WTC11 (cell line): Measurements from ENCODE around the gene ZNF75A. TPM values are rescaled to one million over a fixed set of nuclear protein-coding genes. Genes with fewer than 3 reads are reported as not detected.

ENCODE experiments used
- ATAC-seq: fragments of 200-7000 bp; cut with Tn5 transposase; 2 replicates; pipeline ENCODE4 v1.10.0; 2021; ENCODE audit warnings: mild to moderate bottlenecking, moderate library complexity
- CTCF ChIA-PET: fragments of 300-600 bp; sonication (Branson Sonifier 250); formaldehyde crosslinking; loops from one replicate; lab custom pipeline; 2021; ENCODE audit warnings: antibody characterized with exemption; lab: Charles Lee
- POLR2A ChIA-PET: fragments of 350-600 bp; sonication (Branson Sonifier 250); formaldehyde crosslinking; loops from one replicate; lab custom pipeline; 2021; ENCODE audit warnings: antibody characterized with exemption; lab: Charles Lee
- DNase-seq: peaks from one replicate; pipeline ENCODE4 v3.0.0; 2021; ENCODE audit warnings: low spot score
- H3K27ac Mint-ChIP-seq: 2 replicates; pipeline ENCODE4 v1.8.0; 2021; ENCODE audit warnings: mixed read lengths
- H3K27me3 Mint-ChIP-seq: 2 replicates; pipeline ENCODE4 v1.8.0; 2021; ENCODE audit warnings: low read depth, mild to moderate bottlenecking, moderate library complexity, mixed read lengths
- H3K36me3 Mint-ChIP-seq: 2 replicates; pipeline ENCODE4 v1.8.0; 2021; ENCODE audit warnings: mixed read lengths
- H3K4me1 Mint-ChIP-seq: 2 replicates; pipeline ENCODE4 v1.8.0; 2022; ENCODE audit warnings: mixed read lengths
- H3K4me3 Mint-ChIP-seq: 2 replicates; pipeline ENCODE4 v1.8.0; 2021; ENCODE audit warnings: mild to moderate bottlenecking, moderate library complexity, mixed read lengths
- H3K9me3 Mint-ChIP-seq: 2 replicates; pipeline ENCODE4 v1.8.0; 2021; ENCODE audit warnings: mixed read lengths
- ATF1 ChIP-seq: sonication (generic); formaldehyde crosslinking; IDR thresholded peaks from 2 replicates; pipeline ENCODE4 v1.8.1; 2023; ENCODE audit warnings: mild to moderate bottlenecking, moderate library complexity, missing genetic modification reagents
- ATF2 ChIP-seq: sonication (generic); formaldehyde crosslinking; IDR thresholded peaks from 2 replicates; pipeline ENCODE4 v1.8.1; 2022; ENCODE audit warnings: low read depth, missing genetic modification reagents, borderline replicate concordance
- ATF3 ChIP-seq: sonication (generic); formaldehyde crosslinking; conservative IDR thresholded peaks from 2 replicates; pipeline ENCODE4 v1.8.1; 2022; ENCODE audit warnings: mild to moderate bottlenecking, missing genetic modification reagents
- CREM ChIP-seq: sonication (generic); formaldehyde crosslinking; IDR thresholded peaks from 2 replicates; pipeline ENCODE4 v1.8.1; 2022; ENCODE audit warnings: mild to moderate bottlenecking, missing genetic modification reagents, moderate library complexity
- ETV6 ChIP-seq: sonication (generic); formaldehyde crosslinking; IDR thresholded peaks from 2 replicates; pipeline ENCODE4 v1.8.1; 2022; ENCODE audit warnings: mild to moderate bottlenecking, missing genetic modification reagents
- FOXJ3 ChIP-seq: sonication (generic); formaldehyde crosslinking; IDR thresholded peaks from 2 replicates; pipeline ENCODE4 v1.9.0; 2021; ENCODE audit warnings: missing genetic modification reagents, mild to moderate bottlenecking, borderline replicate concordance
- GABPB1 ChIP-seq: sonication (generic); formaldehyde crosslinking; IDR thresholded peaks from 2 replicates; pipeline ENCODE4 v1.8.1; 2023; ENCODE audit warnings: mild to moderate bottlenecking, missing genetic modification reagents
- IRF2 ChIP-seq: sonication (generic); formaldehyde crosslinking; IDR thresholded peaks from 2 replicates; pipeline ENCODE4 v1.8.0; 2022; ENCODE audit warnings: low read depth, missing genetic modification reagents, borderline replicate concordance
- KAT7 ChIP-seq: sonication (generic); formaldehyde crosslinking; IDR thresholded peaks from 2 replicates; pipeline ENCODE4 v1.8.1; 2023; ENCODE audit warnings: missing genetic modification reagents, mild to moderate bottlenecking, borderline replicate concordance
- MYBL2 ChIP-seq: sonication (generic); formaldehyde crosslinking; IDR thresholded peaks from 2 replicates; pipeline ENCODE4 v1.8.1; 2023; ENCODE audit warnings: mild to moderate bottlenecking, moderate library complexity, missing genetic modification reagents
- NFATC4 ChIP-seq: fragments of 250-450 bp; sonication (Bioruptor Pico); IDR thresholded peaks from 2 replicates; pipeline ENCODE4 v1.9.0; 2021; ENCODE audit warnings: mild to moderate bottlenecking
- PRDM15 ChIP-seq: sonication (generic); formaldehyde crosslinking; IDR thresholded peaks from 2 replicates; pipeline ENCODE4 v1.8.0; 2022; ENCODE audit warnings: missing genetic modification reagents
- PRRX2 ChIP-seq: fragments of 250-450 bp; sonication (Bioruptor Pico); IDR thresholded peaks from 2 replicates; pipeline ENCODE4 v1.8.0; 2021; ENCODE audit warnings: mild to moderate bottlenecking
- SP1 ChIP-seq: sonication (generic); formaldehyde crosslinking; conservative IDR thresholded peaks from 2 replicates; pipeline ENCODE4 v1.8.1; 2022; ENCODE audit warnings: missing genetic modification reagents
- TCF7 ChIP-seq: sonication (generic); formaldehyde crosslinking; IDR thresholded peaks from 2 replicates; pipeline ENCODE4 v1.8.0; 2022; ENCODE audit warnings: mild to moderate bottlenecking, low read depth, missing genetic modification reagents, moderate library complexity
- USF2 ChIP-seq: sonication (generic); formaldehyde crosslinking; IDR thresholded peaks from 2 replicates; pipeline ENCODE4 v1.8.1; 2023; ENCODE audit warnings: mild to moderate bottlenecking, missing genetic modification reagents, moderate library complexity
- ZMAT4 ChIP-seq: fragments of 250-450 bp; sonication (Bioruptor Pico); IDR thresholded peaks from 2 replicates; pipeline ENCODE4 v1.9.0; 2021; ENCODE audit warnings: mild to moderate bottlenecking
- ZNF263 ChIP-seq: sonication (generic); formaldehyde crosslinking; IDR thresholded peaks from 2 replicates; pipeline ENCODE4 v1.8.1; 2022; ENCODE audit warnings: low read depth, mild to moderate bottlenecking, moderate library complexity, missing genetic modification reagents
- ZNF532 ChIP-seq: fragments of 250-450 bp; sonication (Bioruptor Pico); IDR thresholded peaks from 2 replicates; pipeline ENCODE4 v1.9.0; 2021; ENCODE audit warnings: mild to moderate bottlenecking, borderline replicate concordance
- total RNA-seq: library from RNA; stranded (reverse); gene quantifications from 3 replicates; pipeline ENCODE4 v1.2.3, GENCODE V29; 2021

ZNF75A gene
- total RNA-seq, 1 experiment from 2014 or later = 31.5 TPM

- Mint-ChIP-seq H3K27me3 (peaks cover 4% of the 10 kb centered on the region; the same call in 1 of the 2 replicates), H3K27ac (no peak overlapping the region), H3K9me3 (peaks cover 55% of the 10 kb centered on the region), H3K36me3 (peaks cover 86% of the 10 kb centered on the region), H3K4me3 (no peak overlapping the region), H3K4me1 (peaks cover 4% of the 10 kb centered on the region)
- DNase-seq = no peak
- TF ChIP-seq GABPB1 = no peak
- TF ChIP-seq TCF7 (CRISPR knock-in tag) = no peak
- TF ChIP-seq ZNF532 = no peak
- no peak for TF ChIP-seq ZMAT4 (CRISPR knock-in tag)
- no peak for TF ChIP-seq PRDM15 (CRISPR knock-in tag)
- no peak for TF ChIP-seq MYBL2 (CRISPR knock-in tag)
- TF ChIP-seq SP1 (CRISPR knock-in tag) = no peak
- TF ChIP-seq ZNF263 (CRISPR knock-in tag) = no peak
- TF ChIP-seq FOXJ3 = no peak
- TF ChIP-seq ATF3 (CRISPR knock-in tag) = no peak
- ChIA-PET POLR2A (no interaction called here), CTCF (no interaction called here)
- ATAC-seq = no peak
These were observed 15.2 kb upstream of the ZNF75A start for GRCh38 chr16:3289998-3290673.

- H3K27ac Mint-ChIP-seq = no peak overlapping the region
- DNase-seq = no peak
- H3K27me3 Mint-ChIP-seq = peaks cover 14% of the 10 kb centered on the region
- TF ChIP-seq ATF2 (CRISPR knock-in tag) (no peak), IRF2 (CRISPR knock-in tag) (no peak), USF2 (CRISPR knock-in tag) (no peak), KAT7 (CRISPR knock-in tag) (no peak), ETV6 (CRISPR knock-in tag) (no peak), ATF1 (CRISPR knock-in tag) (no peak), CREM (CRISPR knock-in tag) (no peak), PRRX2 (no peak), NFATC4 (CRISPR knock-in tag) (no peak)
- H3K9me3 Mint-ChIP-seq = peaks cover 57% of the 10 kb centered on the region
- H3K4me1 Mint-ChIP-seq = 0 out of 2 replicates have a peak, but pooled peaks cover 3% of the 10 kb centered on the region
- no peak for ATAC-seq
- ChIA-PET POLR2A (no interaction called here), CTCF (interaction anchor here (0.8 kb wide), 1 partner anchor 10 kb away, joined by 3 read pairs; no protein-coding TSS in a partner anchor)
- H3K36me3 Mint-ChIP-seq = peaks cover 76% of the 10 kb centered on the region
- H3K4me3 Mint-ChIP-seq = no peak overlapping the region
These were observed 12.7 kb upstream of the ZNF75A start for GRCh38 chr16:3292604-3293003.
